GM18858 (cell line): ENCODE measurements around the gene AIG1.
"Not testable (repeated sequence)": the region's sequence is repeated elsewhere in the genome, so short reads cannot be mapped to it uniquely, and the experiment has no call there.

Experiments
- ATAC-seq: cut with Tn5 transposase; IDR thresholded peaks from one replicate; pipeline ENCODE4 v1.9.1; 2021; ENCODE audit not compliant: unreplicated experiment

Gene AIG1

GRCh38 chr6:143160439-143161220, 99.9 kb downstream of the AIG1 start:
- ATAC-seq, result no peak

GRCh38 chr6:143163621-143164020, 102.9 kb downstream of the AIG1 start:
- ATAC-seq, result no peak

GRCh38 chr6:143164565-143165105, 103.9 kb downstream of the AIG1 start:
- ATAC-seq, result no peak

GRCh38 chr6:143165315-143165855, 104.7 kb downstream of the AIG1 start:
- ATAC-seq, result no peak

- no peak for ATAC-seq
Measured at GRCh38 chr6:143166247-143166695, 105.6 kb downstream of the AIG1 start.

GRCh38 chr6:143167224-143167623, 106.5 kb downstream of the AIG1 start:
- no peak for ATAC-seq

DNA sequence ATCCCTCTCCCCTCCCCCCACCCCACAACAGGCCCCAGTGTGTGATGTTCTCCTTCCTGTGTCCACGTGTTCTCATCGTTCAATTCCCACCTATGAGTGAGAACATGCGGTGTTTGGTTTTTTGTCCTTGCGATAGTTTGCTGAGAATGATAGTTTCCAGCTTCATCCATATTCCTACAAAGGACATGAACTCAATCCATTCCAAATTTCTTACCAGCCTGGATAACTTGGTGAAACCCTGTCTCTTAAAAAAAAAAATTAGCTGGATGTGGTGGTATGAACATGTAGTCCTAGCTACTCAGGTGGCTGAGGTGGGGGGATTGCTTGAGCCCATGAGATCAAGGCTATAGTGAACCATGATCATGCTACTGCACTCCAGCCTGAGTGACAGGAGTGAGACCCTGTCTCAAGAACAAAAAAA, 107.7 kb downstream of the AIG1 start:
- ATAC-seq, result not testable (repeated sequence)

GRCh38 chr6:143169440-143169839, 108.8 kb downstream of the AIG1 start:
- ATAC-seq, result no peak

GRCh38 chr6:143174516-143174915, 113.8 kb downstream of the AIG1 start:
- no peak for ATAC-seq

DNA sequence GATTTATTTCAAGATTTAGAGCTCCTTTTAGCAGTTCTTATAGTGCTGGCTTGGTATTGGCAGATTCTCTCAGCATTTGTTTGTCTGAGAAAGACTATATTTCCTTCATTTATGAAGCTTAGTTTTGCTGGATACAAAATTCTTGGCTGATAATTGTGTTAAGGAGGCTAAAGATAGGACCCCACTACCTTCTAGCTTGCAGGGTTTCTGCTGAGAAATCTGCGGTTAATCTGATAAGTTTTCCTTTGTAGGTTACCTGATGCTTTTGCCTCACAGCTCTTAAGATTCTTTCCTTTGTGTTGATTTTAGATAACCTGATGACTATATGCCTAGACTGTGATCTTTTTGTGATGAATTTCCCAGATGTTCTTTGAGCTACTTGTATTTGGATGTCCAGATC, 114.3 kb downstream of the AIG1 start:
- ATAC-seq, result no peak

DNA sequence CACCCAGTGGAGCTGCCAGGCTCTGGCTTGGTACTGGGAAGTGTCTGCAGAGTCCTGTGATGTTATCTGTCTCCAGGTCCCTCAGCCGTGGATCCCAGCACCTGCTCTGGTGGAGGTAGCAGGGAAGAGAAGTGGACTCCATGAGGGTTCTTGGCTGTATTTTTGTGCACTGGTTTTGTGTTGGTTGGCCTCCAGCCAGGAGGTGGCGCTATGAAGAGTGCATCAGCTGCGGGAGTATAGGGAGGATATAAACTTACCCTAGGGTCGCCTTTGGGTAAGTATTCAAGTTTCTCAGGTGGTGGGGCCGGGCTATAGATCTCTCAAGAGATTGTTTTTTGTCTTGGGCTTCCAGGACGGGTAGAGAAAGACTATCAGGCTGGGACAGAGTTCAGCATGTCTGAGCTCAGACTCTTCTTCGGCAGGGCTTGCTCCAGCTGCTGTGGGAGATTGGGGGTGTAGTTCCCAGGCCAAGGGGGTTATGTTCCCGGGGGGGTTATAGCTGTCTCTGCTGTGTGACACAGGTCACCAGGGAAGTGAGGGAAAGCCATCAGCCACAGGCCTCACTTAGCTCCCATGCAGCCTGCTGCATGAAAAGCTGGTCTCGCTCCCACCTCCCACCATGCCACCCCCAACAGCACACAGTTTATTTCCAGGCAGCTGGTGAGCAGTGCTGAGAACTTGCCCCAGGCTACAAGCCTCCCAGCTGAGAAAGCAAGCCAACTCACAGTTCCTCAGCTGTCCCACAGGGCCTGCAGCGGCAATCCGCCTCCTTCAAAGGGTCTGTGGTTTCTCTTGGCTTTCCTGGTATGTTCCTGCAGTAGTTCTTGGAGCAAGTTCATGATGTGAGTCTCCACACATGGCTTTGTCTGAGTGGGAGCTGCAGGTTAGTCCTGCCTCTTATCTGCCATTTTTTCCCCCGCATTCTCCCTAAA, 115.7 kb downstream of the AIG1 start:
- ATAC-seq, result no peak

- ATAC-seq, result no peak
Measured at GRCh38 chr6:143177706-143178105, 117.0 kb downstream of the AIG1 start.

- ATAC-seq, result no peak
Measured at GRCh38 chr6:143179096-143179495, 118.4 kb downstream of the AIG1 start.

DNA sequence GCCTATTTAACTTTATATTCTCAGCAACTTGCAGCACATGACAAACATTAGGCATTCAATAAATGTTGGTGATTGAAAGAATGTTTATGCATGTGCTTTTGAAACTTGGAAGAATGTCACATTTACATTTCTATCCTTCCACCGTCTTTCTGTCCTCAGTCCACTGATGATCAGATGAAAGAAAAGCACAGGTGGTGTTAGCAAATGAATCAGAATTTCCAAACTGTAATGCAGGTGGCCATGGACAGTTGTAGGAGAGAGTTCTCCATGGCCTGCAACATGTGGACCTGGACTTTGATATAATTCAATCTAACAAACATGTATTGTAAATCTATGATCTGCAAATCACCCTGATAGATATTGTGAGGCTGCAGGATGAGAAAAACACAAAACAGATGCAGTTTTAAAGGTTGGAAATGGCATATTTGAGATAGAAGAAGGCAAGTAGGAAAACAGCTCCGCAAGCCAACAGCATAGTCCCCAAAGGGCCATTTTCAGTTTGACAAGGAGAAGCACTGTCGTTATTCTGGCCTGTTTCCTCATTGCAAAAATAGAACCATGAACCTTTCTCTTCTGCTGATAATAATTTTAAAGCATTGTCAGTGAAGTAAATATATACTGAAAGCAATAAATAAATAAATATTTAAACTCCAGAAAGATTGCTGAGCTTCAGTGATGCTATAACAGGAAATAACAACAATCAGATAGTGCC, 119.4 kb downstream of the AIG1 start:
- no peak for ATAC-seq

DNA sequence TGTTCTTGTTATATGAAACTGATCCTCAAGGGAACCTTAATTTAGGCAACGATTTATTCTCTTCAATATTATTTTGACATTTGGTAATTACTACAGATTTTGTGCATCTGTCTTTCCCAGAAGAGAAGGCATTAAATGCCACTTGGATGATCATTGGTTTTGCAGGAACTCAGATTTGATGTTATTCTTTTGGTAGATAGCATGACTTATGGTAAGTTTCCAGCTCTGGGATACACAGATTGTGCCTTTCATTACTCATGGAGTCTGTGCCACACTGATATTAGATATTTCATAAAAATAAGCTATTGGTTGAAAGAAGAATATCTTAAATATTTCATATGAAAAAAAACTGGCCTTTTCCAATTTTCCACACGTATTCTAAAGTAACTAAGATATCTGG, 120.1 kb downstream of the AIG1 start:
- ATAC-seq, result no peak

DNA sequence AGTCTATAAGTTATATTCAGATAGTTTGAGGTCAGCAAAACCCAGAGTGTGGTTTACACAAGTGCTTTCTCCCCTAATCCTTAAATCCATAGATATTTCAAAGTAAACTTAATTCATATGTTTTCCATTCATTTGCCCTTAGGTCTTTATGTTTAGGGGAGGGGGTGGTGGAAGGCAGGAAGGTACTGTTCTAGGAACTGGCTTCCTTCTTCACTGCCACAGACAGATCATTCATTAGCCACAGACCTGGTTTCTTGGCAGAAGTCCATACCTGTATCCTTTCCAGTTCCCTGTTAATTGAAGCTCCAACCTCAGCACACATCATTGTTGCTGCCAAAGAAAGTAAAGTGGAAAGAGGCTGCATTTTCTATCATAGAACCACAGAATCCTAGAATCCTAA, 123.0 kb downstream of the AIG1 start:
- ATAC-seq, result no peak

GRCh38 chr6:143185288-143185687, 124.6 kb downstream of the AIG1 start:
- no peak for ATAC-seq

GRCh38 chr6:143187238-143187923, 126.7 kb downstream of the AIG1 start:
- ATAC-seq, result no peak

DNA sequence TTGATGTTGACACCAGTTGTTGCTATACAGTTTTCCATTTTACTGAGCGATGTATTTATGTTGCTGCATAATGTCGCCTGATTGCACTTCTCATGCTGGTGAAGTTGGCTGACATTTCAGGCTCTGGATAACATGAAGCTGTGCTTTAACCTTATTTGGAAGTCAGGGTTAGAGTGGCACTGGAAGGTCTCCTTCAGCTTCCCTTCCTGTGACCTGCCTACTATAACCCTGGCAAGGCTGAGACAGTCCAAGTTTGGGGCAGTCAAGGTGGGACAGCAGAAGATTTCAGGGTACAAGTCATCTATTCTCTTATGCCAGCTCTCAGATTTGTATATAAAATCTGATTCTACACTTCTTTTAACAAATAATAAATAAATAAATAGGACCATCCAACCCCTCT, 127.6 kb downstream of the AIG1 start:
- ATAC-seq, result no peak

GRCh38 chr6:143191361-143191760, 130.7 kb downstream of the AIG1 start:
- no peak for ATAC-seq
